Activated naive CD4-positive, alpha-beta T cell treated with Interleukin-2 at 50 U/mL for 16 hours (primary cell): ENCODE measurements around the gene CDK14.

Experiments used
- DNase-seq: peaks from one replicate; pipeline ENCODE4 v3.0.0-alpha.2; 2020

CDK14 gene

GRCh38 chr7:90595801-90596670 lies at the start of gene CDK14:
Gene CDK14 (plus strand): TSS chr7:90596321. CDS start chr7:90596628, 307 bp downstream.
- peak; percentile 20 for DNase-seq

GRCh38 chr7:90551036-90551435 lies 45.1 kb upstream of the CDK14 start:
- no peak for DNase-seq

GRCh38 chr7:90552521-90552920 lies 43.6 kb upstream of the CDK14 start:
- DNase-seq: no peak

- no peak for DNase-seq
Observed at GRCh38 chr7:90560730-90561129, 35.4 kb upstream of the CDK14 start.

GRCh38 chr7:90563286-90563685 lies 32.8 kb upstream of the CDK14 start:
- no peak for DNase-seq

GRCh38 chr7:90564455-90564854 lies 31.7 kb upstream of the CDK14 start:
- DNase-seq: no peak

- DNase-seq: no peak
Observed at GRCh38 chr7:90568213-90568612, 27.9 kb upstream of the CDK14 start.

GRCh38 chr7:90569368-90569767 lies 26.8 kb upstream of the CDK14 start:
- DNase-seq: no peak

- DNase-seq: no peak
Observed at GRCh38 chr7:90570373-90570959, 25.7 kb upstream of the CDK14 start.

- no peak for DNase-seq
Observed at GRCh38 chr7:90574146-90574819, 21.8 kb upstream of the CDK14 start.

- DNase-seq: no peak
Observed at GRCh38 chr7:90574820-90575187, 21.3 kb upstream of the CDK14 start.

- DNase-seq: no peak
Observed at GRCh38 chr7:90579181-90579688, 16.9 kb upstream of the CDK14 start.

- DNase-seq: no peak
Observed at GRCh38 chr7:90580051-90580450, 16.1 kb upstream of the CDK14 start.

GRCh38 chr7:90582164-90582563 lies 14.0 kb upstream of the CDK14 start:
- no peak for DNase-seq

GRCh38 chr7:90584378-90584777 lies 11.7 kb upstream of the CDK14 start:
- DNase-seq: no peak

- no peak for DNase-seq
Observed at GRCh38 chr7:90586091-90586490, 10.0 kb upstream of the CDK14 start.

- DNase-seq: no peak
Observed at GRCh38 chr7:90587766-90588165, 8.4 kb upstream of the CDK14 start.

GRCh38 chr7:90592033-90592432 lies 4.1 kb upstream of the CDK14 start:
- no peak for DNase-seq

- DNase-seq: no peak
Observed at GRCh38 chr7:90593205-90593604, 2.9 kb upstream of the CDK14 start.

- DNase-seq: no peak
Observed at GRCh38 chr7:90594751-90595317, 1.3 kb upstream of the CDK14 start.

GRCh38 chr7:90595342-90595800 lies 750 bp upstream of the CDK14 start:
- no peak for DNase-seq

- no peak for DNase-seq
Observed at GRCh38 chr7:90596671-90597562, 796 bp downstream of the CDK14 start.
